SK-N-SH treated with all-trans-retinoic acid at 6 μM for 48 hours (cell line): ENCODE results near the gene WDR19.

Source experiments
- ARNTL ChIP-seq: fragments of 450-650 bp; formaldehyde crosslinking; IDR thresholded peaks from 2 replicates; pipeline ENCODE4 v1.5.0; 2020; ENCODE audit warnings: low read depth, mild to moderate bottlenecking, moderate library complexity, borderline replicate concordance
- ESRRG ChIP-seq: fragments of 250-450 bp; sonication (Bioruptor Pico); IDR thresholded peaks from 2 replicates; pipeline ENCODE4 v1.6.1; 2021; ENCODE audit warnings: mild to moderate bottlenecking
- GLIS3 ChIP-seq: fragments of 250-450 bp; sonication (Bioruptor Pico); IDR thresholded peaks from 2 replicates; pipeline ENCODE4 v1.5.0; 2020; ENCODE audit warnings: mild to moderate bottlenecking, moderate library complexity
- ISL1 ChIP-seq: fragments of 250-450 bp; sonication (Bioruptor Pico); IDR thresholded peaks from 2 replicates; pipeline ENCODE4 v2.1.2; 2022; ENCODE audit warnings: mild to moderate bottlenecking, moderate library complexity
- OSR1 ChIP-seq: fragments of 250-450 bp; sonication (Bioruptor Pico); IDR thresholded peaks from 2 replicates; pipeline ENCODE4 v1.8.0; 2022; ENCODE audit warnings: moderate library complexity, mild to moderate bottlenecking, inconsistent platforms
- RARB ChIP-seq: fragments of 250-450 bp; sonication (Bioruptor Pico); IDR thresholded peaks from 2 replicates; pipeline ENCODE4 v1.8.0; 2021; ENCODE audit warnings: mild to moderate bottlenecking, moderate library complexity
- SNAI2 ChIP-seq: fragments of 250-450 bp; sonication (Bioruptor Pico); IDR thresholded peaks from 2 replicates; pipeline ENCODE4 v1.5.0; 2020; ENCODE audit warnings: mild to moderate bottlenecking, moderate library complexity
- TCF4 ChIP-seq: fragments of 250-450 bp; sonication (Bioruptor Pico); IDR thresholded peaks from 2 replicates; pipeline ENCODE4 v1.8.0; 2021; ENCODE audit warnings: mild to moderate bottlenecking, moderate library complexity, borderline replicate concordance
- TOX ChIP-seq: fragments of 250-450 bp; sonication (Bioruptor Pico); IDR thresholded peaks from 2 replicates; pipeline ENCODE4 v1.8.0; 2021; ENCODE audit warnings: mild to moderate bottlenecking, moderate library complexity, borderline replicate concordance
- ZC3H10 ChIP-seq: fragments of 250-450 bp; sonication (Bioruptor Pico); IDR thresholded peaks from 2 replicates; pipeline ENCODE4 v1.5.1; 2021; ENCODE audit warnings: mild to moderate bottlenecking, moderate library complexity
- ZFP30 ChIP-seq: fragments of 450-650 bp; formaldehyde crosslinking; IDR thresholded peaks from 2 replicates; pipeline ENCODE4 v1.5.0; 2022; ENCODE audit warnings: mild to moderate bottlenecking, moderate library complexity
- TF ChIP-seq, protein P1 (sequence below): fragments of 250-450 bp; sonication (Bioruptor Pico); IDR thresholded peaks from 2 replicates; pipeline ENCODE4 v1.8.0; 2020; ENCODE audit warnings: mild to moderate bottlenecking, moderate library complexity, borderline replicate concordance
- TF ChIP-seq, protein P2 (sequence below): fragments of 250-450 bp; sonication (Bioruptor Pico); IDR thresholded peaks from 2 replicates; pipeline ENCODE4 v1.5.1; 2021; ENCODE audit warnings: mild to moderate bottlenecking, moderate library complexity
- TF ChIP-seq, protein P3 (sequence below): fragments of 250-450 bp; sonication (Bioruptor Pico); IDR thresholded peaks from 2 replicates; pipeline ENCODE4 v1.5.1; 2020; ENCODE audit warnings: low read depth, mild to moderate bottlenecking, moderate library complexity

DNA sequence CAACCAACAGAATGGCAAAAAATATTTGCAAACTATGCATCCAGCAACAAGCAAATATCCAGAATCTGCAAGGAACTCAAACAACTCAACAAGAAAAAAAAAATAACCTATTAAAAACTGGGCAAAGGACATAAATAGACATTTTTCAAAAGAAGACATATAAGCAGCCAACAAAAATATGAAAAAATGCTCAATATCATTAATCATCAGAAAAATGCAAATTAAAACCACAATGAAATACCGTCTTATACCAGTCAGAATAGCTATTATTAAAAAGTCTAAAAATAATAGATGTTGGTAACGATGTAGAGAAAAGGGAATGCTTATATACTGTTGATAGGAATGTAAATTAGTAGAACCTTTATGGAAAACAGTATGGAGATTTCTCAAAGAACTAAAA is 53.4 kb downstream of the WDR19 start:
- no peak for TF ChIP-seq SNAI2 (CRISPR knock-in tag)
- no peak for TF ChIP-seq GLIS3 (CRISPR knock-in tag)
- TF ChIP-seq, protein P1, sequence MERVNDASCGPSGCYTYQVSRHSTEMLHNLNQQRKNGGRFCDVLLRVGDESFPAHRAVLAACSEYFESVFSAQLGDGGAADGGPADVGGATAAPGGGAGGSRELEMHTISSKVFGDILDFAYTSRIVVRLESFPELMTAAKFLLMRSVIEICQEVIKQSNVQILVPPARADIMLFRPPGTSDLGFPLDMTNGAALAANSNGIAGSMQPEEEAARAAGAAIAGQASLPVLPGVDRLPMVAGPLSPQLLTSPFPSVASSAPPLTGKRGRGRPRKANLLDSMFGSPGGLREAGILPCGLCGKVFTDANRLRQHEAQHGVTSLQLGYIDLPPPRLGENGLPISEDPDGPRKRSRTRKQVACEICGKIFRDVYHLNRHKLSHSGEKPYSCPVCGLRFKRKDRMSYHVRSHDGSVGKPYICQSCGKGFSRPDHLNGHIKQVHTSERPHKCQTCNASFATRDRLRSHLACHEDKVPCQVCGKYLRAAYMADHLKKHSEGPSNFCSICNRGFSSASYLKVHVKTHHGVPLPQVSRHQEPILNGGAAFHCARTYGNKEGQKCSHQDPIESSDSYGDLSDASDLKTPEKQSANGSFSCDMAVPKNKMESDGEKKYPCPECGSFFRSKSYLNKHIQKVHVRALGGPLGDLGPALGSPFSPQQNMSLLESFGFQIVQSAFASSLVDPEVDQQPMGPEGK (CRISPR knock-in tag), result no peak
- TF ChIP-seq RARB, result no peak
- TF ChIP-seq TOX (CRISPR knock-in tag), result no peak
- TF ChIP-seq ZC3H10 (CRISPR knock-in tag), result no peak
- TF ChIP-seq, protein P2, sequence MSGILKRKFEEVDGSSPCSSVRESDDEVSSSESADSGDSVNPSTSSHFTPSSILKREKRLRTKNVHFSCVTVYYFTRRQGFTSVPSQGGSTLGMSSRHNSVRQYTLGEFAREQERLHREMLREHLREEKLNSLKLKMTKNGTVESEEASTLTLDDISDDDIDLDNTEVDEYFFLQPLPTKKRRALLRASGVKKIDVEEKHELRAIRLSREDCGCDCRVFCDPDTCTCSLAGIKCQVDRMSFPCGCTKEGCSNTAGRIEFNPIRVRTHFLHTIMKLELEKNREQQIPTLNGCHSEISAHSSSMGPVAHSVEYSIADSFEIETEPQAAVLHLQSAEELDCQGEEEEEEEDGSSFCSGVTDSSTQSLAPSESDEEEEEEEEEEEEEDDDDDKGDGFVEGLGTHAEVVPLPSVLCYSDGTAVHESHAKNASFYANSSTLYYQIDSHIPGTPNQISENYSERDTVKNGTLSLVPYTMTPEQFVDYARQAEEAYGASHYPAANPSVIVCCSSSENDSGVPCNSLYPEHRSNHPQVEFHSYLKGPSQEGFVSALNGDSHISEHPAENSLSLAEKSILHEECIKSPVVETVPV, result no peak
- no peak for TF ChIP-seq ZFP30
- no peak for TF ChIP-seq TCF4
- TF ChIP-seq, protein P3, sequence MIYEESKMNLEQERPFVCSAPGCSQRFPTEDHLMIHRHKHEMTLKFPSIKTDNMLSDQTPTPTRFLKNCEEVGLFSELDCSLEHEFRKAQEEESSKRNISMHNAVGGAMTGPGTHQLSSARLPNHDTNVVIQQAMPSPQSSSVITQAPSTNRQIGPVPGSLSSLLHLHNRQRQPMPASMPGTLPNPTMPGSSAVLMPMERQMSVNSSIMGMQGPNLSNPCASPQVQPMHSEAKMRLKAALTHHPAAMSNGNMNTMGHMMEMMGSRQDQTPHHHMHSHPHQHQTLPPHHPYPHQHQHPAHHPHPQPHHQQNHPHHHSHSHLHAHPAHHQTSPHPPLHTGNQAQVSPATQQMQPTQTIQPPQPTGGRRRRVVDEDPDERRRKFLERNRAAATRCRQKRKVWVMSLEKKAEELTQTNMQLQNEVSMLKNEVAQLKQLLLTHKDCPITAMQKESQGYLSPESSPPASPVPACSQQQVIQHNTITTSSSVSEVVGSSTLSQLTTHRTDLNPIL (CRISPR knock-in tag), result no peak
- TF ChIP-seq ARNTL (CRISPR knock-in tag), result no peak
- no peak for TF ChIP-seq OSR1 (CRISPR knock-in tag)
- TF ChIP-seq ESRRG (CRISPR knock-in tag), result no peak
- no peak for TF ChIP-seq ISL1 (CRISPR knock-in tag)
